Measurements from ENCODE around the gene SEL1L3.

Gene SEL1L3

DNA sequence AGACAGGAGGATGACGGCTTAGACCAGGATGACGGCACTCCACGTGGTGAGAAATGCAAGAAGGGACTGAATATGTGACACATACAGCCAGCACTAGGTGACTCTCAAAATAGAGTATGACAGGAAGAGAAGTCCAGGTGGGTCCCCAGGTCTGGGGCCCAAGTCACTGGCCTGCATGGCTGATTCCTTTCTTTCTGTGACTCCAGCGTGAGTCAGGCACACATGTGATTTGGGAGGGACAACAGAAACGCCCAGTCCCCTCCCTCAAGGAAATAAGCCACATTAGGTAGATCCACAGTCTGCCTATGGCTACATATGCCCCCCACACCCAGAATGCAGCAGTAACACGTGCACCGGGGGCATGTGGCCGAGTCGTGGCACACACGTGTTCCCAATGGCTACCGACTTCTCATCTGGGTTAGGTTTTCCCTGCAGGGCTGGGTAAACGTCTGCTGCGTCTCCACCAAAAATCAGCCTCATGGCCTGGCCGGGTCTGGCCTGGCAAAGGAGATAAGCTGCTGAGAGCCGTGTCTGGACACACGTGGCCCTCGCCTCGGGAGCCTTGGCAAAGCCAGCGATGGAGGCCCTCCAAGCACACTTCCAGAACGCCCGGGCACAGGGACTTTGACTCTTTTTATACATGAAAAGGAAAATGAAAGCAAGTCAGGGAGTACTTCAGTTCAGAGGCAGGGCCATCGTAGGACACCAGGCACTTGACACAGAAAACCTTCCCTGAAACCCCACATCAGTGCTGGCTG lies 19.3 kb downstream of the SEL1L3 start:
- no peak overlapping the region for H4K91ac ChIP-seq (ENCODE audit: low read length)
- H2BK15ac ChIP-seq (ENCODE audit: low read depth, poor library complexity, severe bottlenecking), result no peak overlapping the region
- H2BK12ac ChIP-seq (ENCODE audit: low read length in 2 of 2), result no peak overlapping the region
- no peak overlapping the region for H2AK5ac ChIP-seq (ENCODE audit: low read length, severe bottlenecking)
- no peak overlapping the region for H3K4me2 ChIP-seq (ENCODE audit: low read length, poor library complexity, severe bottlenecking)
- H3K23ac ChIP-seq (ENCODE audit: low read length in 2 of 2), result no peak overlapping the region
- H2BK5ac ChIP-seq (ENCODE audit: low read depth, low read length, poor library complexity, severe bottlenecking), result no peak overlapping the region
- H3K4me1 ChIP-seq (ENCODE audit: control insufficient read depth, insufficient read depth, low read depth, low read length), result no peaks in the 10 kb centered on the region
- H3K14ac ChIP-seq (ENCODE audit: low read length in 2 of 2), result peak overlapping the region in 1 of 2 experiments; percentile 85
- peak overlapping the region in 1 of 2 experiments; percentile 50 for H3K4me3 ChIP-seq (ENCODE audit: insufficient read depth in 1 of 2, low read depth in 1 of 2, low read length in 2 of 2)
- H3K4ac ChIP-seq (ENCODE audit: low read depth in 1 of 2, low read length in 2 of 2), result no peak overlapping the region
- no peak overlapping the region for H2AFZ ChIP-seq (ENCODE audit: low read depth, low read length)
- no peak overlapping the region for H3K27ac ChIP-seq (ENCODE audit: low read length, poor library complexity, severe bottlenecking)
- peak overlapping the region in 1 of 2 experiments; percentile 50 for H3K18ac ChIP-seq (ENCODE audit: low read depth in 1 of 2, low read length in 2 of 2)
- peaks cover 0 to 5% of the 10 kb centered on the region in 2 experiments for H3K36me3 ChIP-seq (ENCODE audit: control insufficient read depth in 1 of 2, insufficient read depth in 2 of 2, low read depth in 1 of 2, low read length in 2 of 2)
- no peaks in the 10 kb centered on the region for H3K9me3 ChIP-seq (ENCODE audit: control insufficient read depth, low read length)
- H3K79me1 ChIP-seq (replicated peaks; ENCODE audit: low read length, poor library complexity, severe bottlenecking), result peaks cover 3% of the 10 kb centered on the region
- H3K27me3 ChIP-seq (ENCODE audit: control insufficient read depth in 1 of 2, insufficient read depth in 1 of 2, low read length in 2 of 2), result peaks cover 0 to 3% of the 10 kb centered on the region in 2 experiments
- no peak for DNase-seq
- no peak overlapping the region for H4K8ac ChIP-seq (ENCODE audit: low read length)
- peak overlapping the region; percentile 53 for H3K9ac ChIP-seq (ENCODE audit: low read length)
- H2BK120ac ChIP-seq (ENCODE audit: low read depth, low read length), result no peak overlapping the region
- 85% methylated on average over 21 of the region's 22 CpGs for WGBS

DNA sequence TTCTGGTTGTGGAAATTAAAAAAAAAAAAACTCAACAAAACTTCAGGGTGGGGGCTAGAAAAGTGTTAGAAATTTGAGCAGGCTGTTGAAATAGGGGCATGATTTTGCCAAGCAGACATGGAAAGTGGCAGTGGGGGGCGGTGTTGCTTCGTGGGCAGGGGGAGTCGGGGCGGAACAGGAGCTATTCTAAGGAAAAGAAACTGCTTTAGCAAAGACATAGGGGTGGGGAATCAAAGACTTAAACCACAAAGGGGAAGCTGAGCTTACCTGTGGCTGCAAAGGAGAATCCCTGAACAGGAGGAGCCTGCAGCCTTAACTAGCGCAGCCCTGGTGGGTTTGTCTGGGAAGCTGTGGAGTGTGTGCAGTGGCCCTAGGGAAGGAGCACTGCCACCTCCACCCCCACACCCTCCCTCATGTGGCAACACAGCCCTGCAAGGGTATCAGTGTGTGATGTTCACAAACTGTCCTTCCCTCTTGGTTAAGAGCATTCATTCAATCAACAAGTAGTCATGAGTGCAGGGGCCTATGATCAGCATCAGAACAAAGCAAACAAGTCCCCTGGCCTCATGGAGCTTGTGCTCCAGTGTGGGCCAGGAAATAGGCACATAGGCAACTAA lies 20.5 kb downstream of the SEL1L3 start:
- Histone ChIP-seq H3K27me3 (ENCODE audit: control insufficient read depth in 1 of 2, insufficient read depth in 1 of 2, low read length in 2 of 2) (peaks cover 0 to 3% of the 10 kb centered on the region in 2 experiments), H4K91ac (ENCODE audit: low read length) (no peak overlapping the region), H3K36me3 (ENCODE audit: control insufficient read depth in 1 of 2, insufficient read depth in 2 of 2, low read depth in 1 of 2, low read length in 2 of 2) (peaks cover 0 to 5% of the 10 kb centered on the region in 2 experiments), H2BK5ac (ENCODE audit: low read depth, low read length, poor library complexity, severe bottlenecking) (no peak overlapping the region), H2AK5ac (ENCODE audit: low read length, severe bottlenecking) (no peak overlapping the region), H2BK12ac (ENCODE audit: low read length in 2 of 2) (no peak overlapping the region), H3K4me1 (ENCODE audit: control insufficient read depth, insufficient read depth, low read depth, low read length) (no peaks in the 10 kb centered on the region), H3K4me2 (ENCODE audit: low read length, poor library complexity, severe bottlenecking) (no peak overlapping the region), H3K4me3 (ENCODE audit: insufficient read depth in 1 of 2, low read depth in 1 of 2, low read length in 2 of 2) (no peak overlapping the region), H2AFZ (ENCODE audit: low read depth, low read length) (no peak overlapping the region), H2BK120ac (ENCODE audit: low read depth, low read length) (no peak overlapping the region), H3K9me3 (ENCODE audit: control insufficient read depth, low read length) (no peaks in the 10 kb centered on the region), H3K27ac (ENCODE audit: low read length, poor library complexity, severe bottlenecking) (no peak overlapping the region), H3K14ac (ENCODE audit: low read length in 2 of 2) (no peak overlapping the region), H3K23ac (ENCODE audit: low read length in 2 of 2) (no peak overlapping the region), H2BK15ac (ENCODE audit: low read depth, poor library complexity, severe bottlenecking) (no peak overlapping the region), H3K9ac (ENCODE audit: low read length) (no peak overlapping the region), H3K4ac (ENCODE audit: low read depth in 1 of 2, low read length in 2 of 2) (no peak overlapping the region), H4K8ac (ENCODE audit: low read length) (no peak overlapping the region), H3K18ac (ENCODE audit: low read depth in 1 of 2, low read length in 2 of 2) (no peak overlapping the region), H3K79me1 (replicated peaks; ENCODE audit: low read length, poor library complexity, severe bottlenecking) (peaks cover 3% of the 10 kb centered on the region)
- DNase-seq, result no peak
- WGBS, result 80% methylated on average over 5 of the region's 5 CpGs

DNA sequence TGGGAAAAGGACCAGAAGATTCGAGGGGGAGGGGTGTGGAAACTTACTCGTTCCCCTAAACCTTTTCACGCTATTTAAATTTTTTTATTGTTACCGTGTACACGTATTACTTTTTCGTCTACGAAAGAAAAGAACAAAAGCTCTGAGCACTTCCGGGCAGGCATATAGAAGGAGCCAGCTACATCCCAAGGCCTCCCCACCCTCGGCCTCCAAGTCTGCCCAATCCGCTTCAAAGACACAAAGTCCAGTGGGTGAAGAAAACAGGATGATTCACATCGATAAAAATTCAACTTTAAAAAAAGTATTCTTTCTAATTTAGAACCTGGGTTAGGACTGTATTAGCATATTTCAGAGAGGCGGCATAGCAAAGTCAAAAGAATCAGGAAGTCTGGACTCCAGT lies 23.1 kb downstream of the SEL1L3 start:
- H2BK5ac ChIP-seq (ENCODE audit: low read depth, low read length, poor library complexity, severe bottlenecking), result no peak overlapping the region
- peaks cover 3% of the 10 kb centered on the region for H3K79me1 ChIP-seq (replicated peaks; ENCODE audit: low read length, poor library complexity, severe bottlenecking)
- H2AFZ ChIP-seq (ENCODE audit: low read depth, low read length), result no peak overlapping the region
- H3K27ac ChIP-seq (ENCODE audit: low read length, poor library complexity, severe bottlenecking), result no peak overlapping the region
- no peak overlapping the region for H3K4me2 ChIP-seq (ENCODE audit: low read length, poor library complexity, severe bottlenecking)
- H3K36me3 ChIP-seq (ENCODE audit: control insufficient read depth in 1 of 2, insufficient read depth in 2 of 2, low read depth in 1 of 2, low read length in 2 of 2), result no peaks in the 10 kb centered on the region
- no peak overlapping the region for H3K9ac ChIP-seq (ENCODE audit: low read length)
- no peak overlapping the region for H2BK12ac ChIP-seq (ENCODE audit: low read length in 2 of 2)
- H4K8ac ChIP-seq (ENCODE audit: low read length), result no peak overlapping the region
- H3K4me3 ChIP-seq (ENCODE audit: insufficient read depth in 1 of 2, low read depth in 1 of 2, low read length in 2 of 2), result no peak overlapping the region
- H3K9me3 ChIP-seq (ENCODE audit: control insufficient read depth, low read length), result no peaks in the 10 kb centered on the region
- H3K4ac ChIP-seq (ENCODE audit: low read depth in 1 of 2, low read length in 2 of 2), result no peak overlapping the region
- no peak overlapping the region for H4K91ac ChIP-seq (ENCODE audit: low read length)
- no peak overlapping the region for H3K18ac ChIP-seq (ENCODE audit: low read depth in 1 of 2, low read length in 2 of 2)
- no peak overlapping the region for H3K23ac ChIP-seq (ENCODE audit: low read length in 2 of 2)
- 92% methylated on average over 9 of the region's 12 CpGs for WGBS
- H2BK15ac ChIP-seq (ENCODE audit: low read depth, poor library complexity, severe bottlenecking), result no peak overlapping the region
- H3K4me1 ChIP-seq (ENCODE audit: control insufficient read depth, insufficient read depth, low read depth, low read length), result no peaks in the 10 kb centered on the region
- no peak overlapping the region for H2BK120ac ChIP-seq (ENCODE audit: low read depth, low read length)
- no peak overlapping the region for H3K14ac ChIP-seq (ENCODE audit: low read length in 2 of 2)
- peaks cover 0 to 3% of the 10 kb centered on the region in 2 experiments for H3K27me3 ChIP-seq (ENCODE audit: control insufficient read depth in 1 of 2, insufficient read depth in 1 of 2, low read length in 2 of 2)
- no peak overlapping the region for H2AK5ac ChIP-seq (ENCODE audit: low read length, severe bottlenecking)
- DNase-seq, result no peak

DNA sequence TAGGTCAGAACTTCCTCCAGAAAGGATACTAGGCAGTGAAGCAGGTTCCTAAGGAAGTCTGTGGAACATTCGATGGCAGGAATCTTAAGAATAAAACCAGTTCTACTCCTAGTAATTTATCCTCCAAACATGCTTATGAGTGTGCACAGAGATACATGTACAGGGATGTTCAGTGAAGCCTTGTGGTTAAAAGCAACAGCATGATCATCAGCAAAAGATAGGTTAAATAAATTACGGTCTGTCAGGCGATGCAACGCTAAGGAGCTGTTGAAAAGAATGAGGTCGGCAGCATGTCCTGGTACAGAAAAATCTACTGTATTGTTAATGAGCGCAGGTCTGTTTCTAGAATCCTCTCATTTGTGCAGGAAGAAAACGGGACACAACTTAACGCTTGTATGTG lies 23.6 kb downstream of the SEL1L3 start:
- no peak overlapping the region for H3K4ac ChIP-seq (ENCODE audit: low read depth in 1 of 2, low read length in 2 of 2)
- no peaks in the 10 kb centered on the region for H3K36me3 ChIP-seq (ENCODE audit: control insufficient read depth in 1 of 2, insufficient read depth in 2 of 2, low read depth in 1 of 2, low read length in 2 of 2)
- H2BK12ac ChIP-seq (ENCODE audit: low read length in 2 of 2), result no peak overlapping the region
- H4K8ac ChIP-seq (ENCODE audit: low read length), result no peak overlapping the region
- peaks cover 0 to 3% of the 10 kb centered on the region in 2 experiments for H3K27me3 ChIP-seq (ENCODE audit: control insufficient read depth in 1 of 2, insufficient read depth in 1 of 2, low read length in 2 of 2)
- H2AK5ac ChIP-seq (ENCODE audit: low read length, severe bottlenecking), result no peak overlapping the region
- no peak overlapping the region for H3K4me3 ChIP-seq (ENCODE audit: insufficient read depth in 1 of 2, low read depth in 1 of 2, low read length in 2 of 2)
- no peak overlapping the region for H2BK5ac ChIP-seq (ENCODE audit: low read depth, low read length, poor library complexity, severe bottlenecking)
- 90% methylated on average over 7 of the region's 8 CpGs for WGBS
- H3K27ac ChIP-seq (ENCODE audit: low read length, poor library complexity, severe bottlenecking), result no peak overlapping the region
- no peak overlapping the region for H2BK120ac ChIP-seq (ENCODE audit: low read depth, low read length)
- peaks cover 3% of the 10 kb centered on the region for H3K79me1 ChIP-seq (replicated peaks; ENCODE audit: low read length, poor library complexity, severe bottlenecking)
- no peak overlapping the region for H3K23ac ChIP-seq (ENCODE audit: low read length in 2 of 2)
- H3K9ac ChIP-seq (ENCODE audit: low read length), result no peak overlapping the region
- DNase-seq, result no peak
- H3K4me2 ChIP-seq (ENCODE audit: low read length, poor library complexity, severe bottlenecking), result no peak overlapping the region
- no peak overlapping the region for H4K91ac ChIP-seq (ENCODE audit: low read length)
- H3K14ac ChIP-seq (ENCODE audit: low read length in 2 of 2), result no peak overlapping the region
- H2BK15ac ChIP-seq (ENCODE audit: low read depth, poor library complexity, severe bottlenecking), result no peak overlapping the region
- H2AFZ ChIP-seq (ENCODE audit: low read depth, low read length), result no peak overlapping the region
- H3K9me3 ChIP-seq (ENCODE audit: control insufficient read depth, low read length), result no peaks in the 10 kb centered on the region
- H3K18ac ChIP-seq (ENCODE audit: low read depth in 1 of 2, low read length in 2 of 2), result no peak overlapping the region
- no peaks in the 10 kb centered on the region for H3K4me1 ChIP-seq (ENCODE audit: control insufficient read depth, insufficient read depth, low read depth, low read length)

All from mesenchymal stem cell (in vitro differentiated cells and primary cell).